NAMALWA (cell line): Measurements from ENCODE around the gene NOX5.

Source experiments
- DNase-seq: peaks from one replicate; pipeline ENCODE4 v3.0.0-alpha.2; 2015; ENCODE audit warnings: low spot score

NOX5 gene

DNA sequence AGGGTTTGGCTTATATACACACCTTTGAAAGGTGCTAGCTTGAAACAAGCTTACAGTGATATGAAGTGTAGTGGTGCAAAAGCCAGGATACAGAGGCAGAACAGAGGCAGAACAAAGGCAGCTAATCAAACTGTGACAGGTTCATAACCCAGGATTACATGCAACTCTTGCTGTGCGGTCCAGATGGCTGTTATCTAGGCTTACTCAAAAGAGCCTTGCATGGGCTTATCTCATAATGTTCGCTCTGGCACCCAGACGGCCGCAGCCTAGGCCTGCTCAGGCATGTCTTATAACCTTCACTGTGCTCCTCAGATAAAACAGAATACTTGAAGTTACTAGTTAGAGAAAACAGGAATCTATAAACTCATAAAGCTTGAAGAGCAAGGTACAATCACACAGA lies 22.8 kb upstream of the NOX5 start:
- DNase-seq, result no peak

GRCh38 chr15:68992696-68993095 lies 21.8 kb upstream of the NOX5 start:
- no peak for DNase-seq

DNA sequence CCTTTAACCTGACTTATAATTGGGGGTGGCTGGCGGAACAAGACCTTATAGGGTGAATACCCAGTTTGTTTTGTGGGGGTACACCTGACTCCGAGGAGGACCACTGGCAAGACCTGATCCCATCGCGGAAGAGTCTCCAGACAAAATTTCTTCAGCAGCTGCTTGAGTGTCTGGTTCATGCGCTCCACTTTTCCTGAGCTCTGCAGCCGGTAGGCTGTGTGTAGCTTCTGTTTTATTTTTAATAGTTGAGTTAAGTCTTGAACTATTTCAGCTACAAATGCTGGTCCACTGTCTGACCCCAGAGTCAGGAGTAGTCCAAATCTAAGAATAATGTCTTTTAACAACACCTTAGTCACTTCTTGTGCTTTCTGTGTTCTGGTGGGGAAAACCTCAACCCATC lies 21.2 kb upstream of the NOX5 start:
- DNase-seq, result no peak

GRCh38 chr15:68994149-68994548 lies 20.3 kb upstream of the NOX5 start:
- DNase-seq, result no peak

- no peak for DNase-seq
Measured at GRCh38 chr15:68994981-68995761, 19.3 kb upstream of the NOX5 start.

DNA sequence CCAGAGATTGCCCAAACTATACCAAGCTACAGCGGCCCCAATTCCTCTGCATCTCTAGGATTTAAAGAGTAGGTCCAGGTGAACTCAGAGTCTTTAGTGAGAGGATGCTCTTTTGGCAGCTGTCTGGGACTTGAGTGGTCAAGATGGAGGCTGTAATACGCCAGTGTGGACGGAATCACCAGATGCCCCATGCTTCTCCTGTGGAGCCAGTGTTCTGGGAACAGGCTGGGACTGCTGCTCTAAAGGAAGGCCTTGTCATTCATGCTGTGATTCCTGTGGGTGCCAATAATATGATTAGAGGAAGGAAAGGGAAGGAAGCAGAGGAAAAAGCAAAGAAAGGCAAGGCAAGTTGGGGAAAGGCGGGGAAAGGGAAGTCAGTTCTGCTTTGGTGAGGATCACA lies 17.4 kb upstream of the NOX5 start:
- no peak for DNase-seq

GRCh38 chr15:68997930-68998777 lies 16.3 kb upstream of the NOX5 start:
- no peak for DNase-seq

DNA sequence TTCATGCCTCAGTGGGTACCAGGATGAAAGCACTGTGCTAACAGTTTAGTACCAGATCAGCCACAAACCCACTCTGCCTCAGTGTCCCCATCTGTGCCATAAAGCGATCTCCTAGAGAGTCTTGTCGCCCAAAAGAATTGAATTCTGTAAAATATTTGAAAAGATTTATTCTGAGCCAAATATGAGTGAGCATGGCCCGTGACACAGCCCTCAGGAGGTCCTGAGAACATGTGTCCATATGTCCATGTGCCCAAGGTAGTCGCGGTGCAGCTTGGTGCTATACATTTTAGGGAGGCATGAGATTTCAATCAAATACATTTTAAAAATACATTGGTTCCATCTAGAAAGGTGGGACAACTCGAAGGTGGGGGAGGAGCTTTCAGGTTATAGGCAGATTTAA lies 15.4 kb upstream of the NOX5 start:
- DNase-seq, result no peak

GRCh38 chr15:69000091-69000490 lies 14.4 kb upstream of the NOX5 start:
- no peak for DNase-seq

DNA sequence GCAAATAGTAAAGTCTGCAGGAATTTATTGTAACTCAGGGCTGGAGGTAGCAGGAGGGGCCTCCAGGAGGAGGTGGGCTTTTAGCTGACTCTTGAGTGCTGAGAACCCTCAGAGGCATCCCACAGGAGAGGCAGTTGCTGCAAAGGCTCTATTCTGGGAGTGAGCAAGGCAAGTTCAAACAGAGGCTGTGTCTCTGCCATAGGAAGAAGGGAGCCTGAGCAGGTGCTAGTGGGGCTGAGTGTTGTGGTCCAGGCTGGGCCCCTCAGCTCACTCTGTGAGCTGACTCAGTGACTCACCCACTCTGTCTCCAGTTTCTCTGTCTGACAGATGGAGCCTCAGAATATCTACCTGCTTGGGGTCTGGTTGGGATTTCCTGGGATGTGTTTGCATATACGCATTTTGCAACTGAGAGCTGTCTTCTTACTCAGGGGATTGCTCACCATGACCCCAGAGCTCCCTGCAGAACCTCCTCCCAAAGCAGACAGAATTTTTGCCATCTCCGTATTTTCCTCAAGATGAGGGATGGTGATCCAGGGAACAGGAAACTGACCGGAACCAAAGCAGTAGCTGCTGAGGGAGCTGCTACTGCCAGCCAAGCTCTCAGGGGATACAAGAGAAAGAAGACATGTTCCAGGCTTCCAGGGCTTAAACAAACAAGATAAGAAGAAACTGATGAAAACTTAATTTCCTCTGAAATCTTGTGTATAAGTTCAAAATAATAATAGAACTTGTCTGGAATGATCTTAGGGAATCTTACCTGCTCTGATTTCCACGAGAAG lies 13.6 kb upstream of the NOX5 start:
- DNase-seq, result no peak

- no peak for DNase-seq
Measured at GRCh38 chr15:69002783-69003182, 11.7 kb upstream of the NOX5 start.

GRCh38 chr15:69004011-69004410 lies 10.5 kb upstream of the NOX5 start:
- no peak for DNase-seq

- no peak for DNase-seq
Measured at GRCh38 chr15:69008056-69008455, 6.4 kb upstream of the NOX5 start.

DNA sequence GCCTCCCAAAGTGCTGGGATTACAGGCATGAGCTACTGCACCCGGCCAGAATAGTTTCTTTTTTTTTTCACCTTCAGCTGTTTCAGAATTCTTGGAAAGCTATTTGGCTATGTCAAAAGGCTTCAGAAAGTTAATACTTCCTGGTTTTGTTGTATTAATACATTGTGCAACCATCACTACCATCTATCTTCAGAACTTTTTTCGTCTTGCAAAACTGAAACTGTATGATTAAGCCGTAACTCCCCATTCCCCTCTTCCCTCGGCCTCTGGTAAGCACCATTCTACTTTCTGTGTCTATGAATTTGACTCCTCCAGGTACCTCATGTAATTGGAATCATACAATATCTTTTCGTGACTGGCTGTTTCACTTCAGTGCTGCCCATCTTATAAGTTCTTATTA lies 5.2 kb upstream of the NOX5 start:
- DNase-seq, result no peak

DNA sequence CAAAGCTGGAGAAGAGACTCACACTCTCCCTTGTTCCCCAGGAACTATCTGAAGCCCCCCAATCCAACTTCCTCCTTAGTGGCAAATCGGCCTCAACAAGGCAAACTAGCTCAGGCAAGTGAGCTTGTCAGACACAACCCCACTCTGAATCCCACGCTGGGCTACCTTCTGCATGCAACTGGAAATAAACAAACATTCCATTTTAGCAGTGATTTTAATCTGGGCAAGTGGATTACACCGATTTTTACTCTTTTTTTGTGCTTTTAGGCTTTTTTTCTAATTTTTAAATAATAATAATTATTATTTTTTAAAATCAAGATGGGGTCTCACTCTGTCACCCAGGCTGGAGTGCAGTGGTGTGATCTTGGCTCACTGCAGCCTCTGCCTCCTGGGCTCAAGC lies 2.9 kb upstream of the NOX5 start:
- no peak for DNase-seq

DNA sequence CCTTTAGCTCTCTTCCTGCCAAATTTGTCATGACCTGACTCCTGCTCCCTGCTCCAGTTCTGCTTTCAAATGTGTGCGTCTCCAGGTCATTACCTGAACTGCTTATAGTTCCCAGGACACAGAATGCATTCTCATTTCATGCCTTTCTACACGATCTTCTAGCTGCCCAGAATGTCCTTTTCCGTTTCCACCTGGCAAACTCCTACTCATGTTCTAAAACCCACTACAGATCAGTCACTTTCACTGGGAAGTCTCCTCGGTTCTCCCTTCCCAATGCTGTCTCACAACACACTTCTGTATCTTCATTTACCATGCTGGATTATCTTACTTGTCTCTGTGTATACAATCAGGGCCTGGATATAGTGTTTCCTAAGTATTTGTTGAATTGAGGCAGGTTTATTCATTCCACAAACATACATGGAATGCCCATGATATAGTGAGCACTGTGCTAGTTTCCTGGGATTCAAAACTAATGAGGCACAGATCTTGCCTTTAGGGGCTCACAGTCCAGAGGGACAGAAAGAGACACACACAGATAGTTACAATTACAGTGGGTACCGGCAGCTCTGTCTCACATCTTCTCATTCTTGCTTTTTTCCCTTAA lies 1.6 kb upstream of the NOX5 start:
- no peak for DNase-seq

GRCh38 chr15:69013726-69014406 lies 629 bp upstream of the NOX5 start:
- no peak for DNase-seq

- no peak for DNase-seq
Measured at GRCh38 chr15:69015591-69015990, 1.1 kb downstream of the NOX5 start.

DNA sequence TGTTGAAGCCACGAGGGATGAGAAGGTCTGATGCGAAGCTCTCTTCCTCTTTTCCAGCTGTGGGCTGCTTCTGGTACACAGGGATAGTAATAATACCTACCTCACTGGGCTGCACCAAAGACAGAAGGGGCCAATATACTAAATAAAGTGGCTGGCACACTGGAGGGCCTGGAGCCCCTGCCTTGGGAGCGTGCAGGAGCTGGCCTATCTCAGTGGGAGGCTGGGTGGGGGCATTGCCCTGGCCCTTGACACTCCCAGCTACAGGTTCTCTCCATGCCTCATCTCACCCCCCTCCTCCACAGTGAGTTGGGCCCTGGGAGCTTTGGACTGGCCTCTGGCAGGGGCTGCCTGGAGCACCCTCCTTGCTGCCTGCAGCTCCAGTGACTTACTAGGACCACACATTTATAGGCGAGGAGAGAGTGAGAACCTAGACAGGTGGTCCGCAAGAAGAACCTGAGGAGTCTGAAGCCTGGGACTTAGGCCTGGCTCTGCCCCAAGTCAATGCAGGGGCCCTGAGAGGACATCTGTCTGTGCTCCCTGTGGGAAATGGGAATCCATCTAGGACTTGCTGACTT lies 1.6 kb downstream of the NOX5 start:
- DNase-seq, result no peak

GRCh38 chr15:69017978-69018377 lies 3.5 kb downstream of the NOX5 start:
- no peak for DNase-seq

- DNase-seq, result no peak
Measured at GRCh38 chr15:69018951-69019350, 4.5 kb downstream of the NOX5 start.
